Medulla oblongata (tissue), 1 donor: ENCODE measurements around the gene HHATL.

Experiments used
- DNase-seq: peaks from one replicate; pipeline ENCODE4 v3.0.0-alpha.2; 2015; ENCODE audit errors: extremely low spot score

The HHATL gene

DNA sequence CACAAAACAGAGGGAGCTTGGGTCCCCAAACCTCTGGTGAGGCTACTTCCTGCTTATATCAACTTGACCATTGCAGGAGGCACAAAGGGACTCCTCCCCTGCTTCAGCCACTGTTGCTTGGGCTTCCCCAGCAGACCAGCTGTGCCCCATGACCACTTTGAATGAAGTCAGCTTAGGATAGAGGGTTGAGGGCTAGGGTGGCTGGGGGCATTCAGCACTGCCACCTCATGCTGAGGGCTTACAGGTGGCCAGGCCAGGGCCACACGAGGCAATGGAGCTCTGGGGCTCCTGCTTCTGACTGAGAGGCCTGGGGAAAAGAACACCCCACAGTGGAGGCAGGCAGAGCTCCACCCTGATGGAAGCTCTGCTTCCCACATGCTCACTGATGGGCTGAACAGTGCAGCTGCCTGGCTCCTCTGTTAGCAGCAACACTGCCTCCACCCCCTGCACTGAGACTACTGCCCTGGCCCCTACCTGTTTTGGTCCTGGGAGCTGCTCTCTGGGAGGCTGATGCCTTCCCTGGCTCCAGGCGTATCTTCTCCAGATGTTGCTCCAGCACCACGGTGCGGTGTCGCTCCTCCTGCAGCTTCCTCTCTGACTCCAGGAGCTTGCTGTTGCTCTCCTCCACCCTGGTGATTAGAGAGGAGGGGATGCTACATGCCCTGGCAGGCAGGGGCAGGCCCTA is 10.2 kb upstream of the HHATL start:
- no peak for DNase-seq

DNA sequence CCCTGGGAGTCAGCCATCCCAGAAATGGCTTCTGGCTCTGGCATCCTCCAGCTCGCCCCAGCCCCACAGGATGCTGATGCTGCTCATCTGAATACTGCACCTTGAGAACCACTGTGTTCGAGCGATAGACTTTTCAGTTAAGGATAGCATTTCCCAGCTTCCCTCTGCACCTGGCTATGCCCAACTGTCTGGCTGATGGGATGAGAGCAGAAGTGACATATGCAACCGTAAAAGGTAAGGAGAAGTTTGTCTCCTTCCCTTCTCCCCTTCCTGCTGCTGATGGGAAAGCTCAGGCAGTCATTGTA is 9.7 kb upstream of the HHATL start:
- DNase-seq = no peak

DNA sequence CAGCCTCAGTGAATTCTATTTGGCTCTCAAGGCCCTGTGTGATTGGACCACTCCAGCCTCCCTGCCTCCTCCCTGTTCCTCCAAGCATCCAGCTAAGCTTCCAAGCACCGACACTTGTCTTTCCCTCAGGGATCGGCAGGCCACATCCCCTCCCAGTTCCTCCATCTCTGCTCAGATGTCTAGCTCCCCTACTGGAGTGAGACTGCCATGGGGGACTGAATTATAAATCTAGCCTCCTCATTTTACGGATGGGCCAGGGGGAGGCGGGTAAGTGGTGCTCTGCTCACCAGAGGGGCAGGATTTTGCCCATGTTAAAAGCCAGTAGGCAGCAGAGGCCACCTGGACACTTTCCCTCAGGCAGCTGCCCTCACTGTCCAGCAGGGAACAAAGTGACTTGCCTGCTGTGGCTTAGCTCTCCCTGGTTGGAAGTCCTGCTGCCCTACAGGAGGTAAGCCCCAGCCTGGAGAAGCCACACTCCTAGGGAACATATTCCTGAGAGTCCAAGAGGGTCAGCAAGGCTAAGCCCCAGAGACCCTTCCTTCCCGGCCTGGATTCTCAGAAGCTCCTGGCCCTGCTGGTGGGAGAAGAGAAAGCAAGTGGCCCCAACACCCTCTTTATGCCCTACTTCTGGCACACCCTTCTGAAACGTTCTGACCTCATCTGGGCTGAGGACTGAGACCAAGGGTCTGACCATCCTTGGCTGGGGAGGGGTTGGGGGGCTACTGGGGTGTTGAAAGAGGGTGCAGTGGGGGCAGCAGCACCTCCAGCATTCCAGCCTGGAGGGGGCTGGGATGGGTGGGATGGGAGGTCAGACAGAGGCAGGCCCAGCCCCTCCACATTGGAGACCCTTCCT is 9.1 kb upstream of the HHATL start:
- no peak for DNase-seq

DNA sequence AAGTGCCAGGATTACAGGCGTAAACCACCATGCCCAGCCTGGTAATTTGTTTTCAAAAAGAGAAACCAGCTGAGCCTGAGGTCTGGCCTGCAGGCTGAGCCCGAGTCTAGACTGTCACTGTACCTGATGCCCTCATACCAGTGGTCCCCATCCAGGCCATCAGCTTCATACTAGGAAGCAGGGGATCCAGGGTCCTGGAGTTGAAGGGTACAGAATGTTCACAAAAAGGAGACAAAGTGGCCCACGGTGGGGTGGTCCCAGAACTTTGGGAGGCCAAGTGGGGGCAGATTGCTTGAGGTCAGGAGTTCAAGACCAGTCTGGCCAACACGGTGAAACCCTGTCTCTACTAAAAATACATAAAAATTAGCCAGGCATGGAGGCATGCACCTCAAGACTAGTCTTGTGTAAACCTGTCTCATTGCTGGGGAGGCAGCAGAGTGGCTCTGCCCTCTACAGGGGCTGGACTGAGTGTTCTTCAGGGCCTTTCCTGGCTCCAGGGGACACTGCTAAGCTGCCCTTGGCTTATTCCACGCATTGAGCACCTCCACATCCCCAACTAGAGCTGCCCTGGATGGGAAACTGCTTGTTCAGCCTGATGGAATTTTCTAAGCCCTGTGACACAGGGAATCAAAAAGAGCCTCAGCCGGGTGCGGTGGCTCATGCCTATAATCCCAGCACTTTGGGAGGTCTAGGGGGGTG is 7.9 kb upstream of the HHATL start:
- no peak for DNase-seq

DNA sequence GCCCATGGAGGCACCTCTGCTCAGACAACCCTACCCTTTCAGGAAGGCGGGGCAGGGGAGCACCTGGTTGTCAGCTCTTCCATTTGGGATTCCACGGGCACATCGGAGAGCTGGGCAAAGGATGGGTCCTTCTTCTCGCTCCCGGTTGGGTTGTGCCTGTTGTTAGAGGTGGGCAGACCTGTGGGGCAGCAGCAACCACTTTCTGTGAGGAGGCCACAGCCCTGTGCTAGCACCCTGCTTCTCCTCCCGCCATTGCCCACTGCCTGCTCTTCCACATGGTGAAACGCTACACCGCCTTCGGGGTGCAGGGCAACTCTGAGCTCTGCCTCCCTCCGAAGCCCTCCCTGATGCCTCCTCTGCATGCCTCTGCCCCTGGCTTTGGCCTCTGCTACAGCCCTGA is 7.0 kb upstream of the HHATL start:
- DNase-seq = no peak

DNA sequence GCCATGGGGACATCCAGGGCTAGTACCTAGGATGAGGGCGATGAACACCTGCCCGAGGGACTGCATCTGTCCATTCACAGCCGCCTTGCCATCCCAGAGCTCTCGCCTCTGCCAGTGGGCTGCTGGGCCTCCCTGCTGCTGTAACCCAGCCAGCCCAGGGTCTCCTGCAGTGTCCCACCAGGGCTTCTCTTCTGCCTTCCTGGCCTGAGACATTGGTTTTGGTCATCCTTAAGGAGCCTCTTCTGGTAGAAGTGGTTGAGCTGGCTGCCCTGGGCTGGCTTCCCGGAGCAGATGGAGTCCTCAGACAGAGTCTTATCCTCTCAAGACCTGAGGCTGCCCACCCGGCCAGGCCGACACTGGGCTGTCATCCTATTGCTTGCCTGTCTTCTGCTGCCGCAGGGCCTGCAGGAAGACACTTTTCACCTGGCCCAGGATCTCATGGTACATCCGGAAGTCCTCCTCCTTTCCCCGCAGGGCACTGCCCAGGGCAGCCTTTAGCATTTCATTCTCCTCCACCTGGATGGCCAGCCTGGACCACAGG is 6.1 kb upstream of the HHATL start:
- no peak for DNase-seq

DNA sequence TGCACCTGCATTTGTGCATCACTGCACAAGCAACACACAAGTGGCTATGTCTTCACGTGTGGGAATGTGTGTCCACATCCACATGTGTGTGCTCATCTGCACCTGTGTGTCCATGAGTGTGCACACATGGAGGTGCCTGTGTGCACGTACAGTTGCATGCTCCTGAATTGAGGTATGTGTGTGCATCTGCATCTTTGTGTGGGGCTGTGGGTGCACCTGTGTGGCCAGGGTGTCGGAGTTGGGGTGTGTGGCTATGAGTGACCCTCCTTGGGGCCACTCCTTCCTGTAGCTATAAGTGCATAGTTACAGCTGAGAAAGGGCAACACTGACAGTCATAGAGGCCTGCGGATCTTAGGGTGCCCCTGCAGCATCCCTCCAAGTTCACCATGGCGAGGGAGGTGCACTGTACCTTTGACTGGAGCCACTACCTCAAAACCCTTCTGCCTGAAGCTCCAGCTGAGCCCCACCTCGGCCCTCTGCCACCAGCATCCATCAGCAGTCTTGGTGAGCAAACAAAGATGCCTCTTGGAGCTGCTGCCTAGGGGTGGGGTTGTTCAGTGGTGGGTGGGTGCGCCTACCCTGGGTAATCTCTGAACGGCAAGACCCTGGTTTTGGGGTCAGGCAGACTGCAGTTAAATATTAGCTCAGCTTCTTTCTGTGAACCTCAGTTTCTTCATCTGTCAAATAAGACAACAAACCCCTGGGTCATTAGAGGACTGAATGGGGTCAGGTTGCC is 5.2 kb upstream of the HHATL start:
- DNase-seq = no peak

DNA sequence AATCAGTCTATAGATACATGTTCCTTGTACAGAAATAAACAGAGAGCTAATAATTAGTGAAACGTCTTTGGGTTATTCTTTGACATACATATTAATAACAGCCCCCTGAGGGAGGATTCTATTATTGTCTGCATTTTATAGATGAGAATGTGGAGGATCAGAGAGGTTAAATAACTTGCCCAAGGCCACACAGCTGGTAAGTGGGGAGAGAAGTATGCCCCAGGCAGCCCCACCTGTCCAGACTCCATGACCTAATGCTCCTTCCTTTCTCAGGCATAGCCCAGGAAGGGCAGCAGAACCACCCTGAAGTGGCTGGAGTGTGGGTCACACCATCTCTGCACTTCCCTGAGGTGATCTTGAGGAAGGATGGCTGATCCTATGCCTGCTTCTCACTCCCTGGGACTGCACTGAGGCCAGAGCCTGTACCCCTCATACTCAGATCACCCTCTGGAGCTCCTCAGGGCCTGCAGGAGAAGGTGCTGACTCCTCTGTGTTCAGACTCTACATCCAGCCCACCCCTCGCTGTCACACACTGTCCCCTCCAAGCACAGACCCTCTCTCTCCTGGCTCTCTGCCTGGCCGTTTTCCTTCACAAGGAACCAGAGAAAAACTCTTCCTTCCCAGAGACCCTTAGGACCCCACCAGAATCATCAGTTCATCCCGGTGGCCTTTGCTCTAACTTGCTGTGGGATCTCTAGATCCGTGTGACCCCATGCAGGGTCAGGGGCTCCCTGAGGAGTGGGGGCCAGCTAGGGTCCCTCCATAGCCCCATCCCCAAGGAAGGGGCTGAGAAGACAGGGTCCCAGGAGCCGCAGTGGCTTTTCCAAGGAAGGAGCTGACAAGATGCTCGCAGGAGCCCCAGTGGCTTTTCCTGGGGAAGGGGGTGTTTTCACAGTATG is 4.4 kb upstream of the HHATL start:
- no peak for DNase-seq

DNA sequence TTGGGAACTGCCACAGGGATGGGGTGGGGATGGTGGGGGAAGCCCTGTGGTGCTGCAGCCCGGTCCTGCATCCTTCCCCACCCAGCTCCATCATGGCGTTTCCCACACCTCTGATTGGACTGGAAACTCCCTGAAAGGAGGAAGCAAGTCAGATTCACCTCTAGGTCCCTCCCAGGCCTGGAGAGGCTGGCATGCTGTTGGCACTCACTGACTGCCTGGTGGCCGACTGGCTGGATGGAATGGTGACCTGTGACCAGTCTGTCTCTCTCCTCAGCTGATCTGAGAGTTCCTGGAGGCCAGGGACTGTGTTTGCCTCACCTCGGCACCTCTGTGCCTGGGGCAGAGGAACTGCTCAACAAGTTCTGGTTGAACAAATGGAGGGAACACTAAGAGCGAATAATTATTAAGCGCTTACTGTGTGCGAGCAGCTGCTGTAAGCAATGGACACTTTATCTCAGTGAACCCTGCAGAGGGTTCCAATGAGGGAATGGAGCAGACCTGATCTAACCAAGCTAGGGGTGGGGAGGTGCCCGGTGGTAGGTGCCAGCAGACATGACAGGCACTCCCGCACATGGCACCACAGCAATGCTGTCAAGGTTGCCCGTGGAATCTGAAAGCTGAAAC is 3.5 kb upstream of the HHATL start:
- no peak for DNase-seq

DNA sequence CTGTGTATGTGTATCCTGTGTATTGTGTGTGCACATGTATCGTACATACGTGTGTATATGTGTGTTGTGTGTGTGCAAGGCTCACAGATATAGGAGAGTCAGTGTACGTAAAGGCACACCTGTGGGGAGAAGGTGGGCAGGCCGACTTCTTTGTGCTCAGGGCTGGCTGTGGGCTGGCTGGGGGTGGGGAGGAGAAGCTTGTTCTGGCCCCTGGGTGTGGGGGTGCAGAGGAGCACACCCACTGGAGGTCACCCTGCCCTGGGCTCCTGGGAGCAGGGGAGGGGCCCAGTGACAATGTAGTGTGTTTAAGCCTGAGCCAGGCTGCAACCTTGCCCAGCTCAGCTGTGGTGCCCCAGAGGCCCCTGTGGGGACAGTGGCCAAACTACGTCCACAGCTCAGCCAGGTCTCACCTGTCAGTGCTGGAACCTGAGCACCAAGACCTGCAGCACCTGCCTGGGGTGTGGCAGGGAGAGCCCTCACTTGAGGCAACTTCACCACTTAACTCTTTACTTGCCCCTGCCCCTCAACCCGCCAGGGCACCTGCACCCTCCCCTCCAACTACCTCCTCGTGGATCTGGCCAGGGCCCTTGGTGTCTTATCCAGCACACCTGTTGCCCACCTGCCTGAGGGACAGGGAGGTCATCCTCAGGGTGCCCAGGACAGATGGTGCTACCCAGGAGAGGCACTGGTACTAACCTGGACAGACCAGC is 2.6 kb upstream of the HHATL start:
- no peak for DNase-seq

DNA sequence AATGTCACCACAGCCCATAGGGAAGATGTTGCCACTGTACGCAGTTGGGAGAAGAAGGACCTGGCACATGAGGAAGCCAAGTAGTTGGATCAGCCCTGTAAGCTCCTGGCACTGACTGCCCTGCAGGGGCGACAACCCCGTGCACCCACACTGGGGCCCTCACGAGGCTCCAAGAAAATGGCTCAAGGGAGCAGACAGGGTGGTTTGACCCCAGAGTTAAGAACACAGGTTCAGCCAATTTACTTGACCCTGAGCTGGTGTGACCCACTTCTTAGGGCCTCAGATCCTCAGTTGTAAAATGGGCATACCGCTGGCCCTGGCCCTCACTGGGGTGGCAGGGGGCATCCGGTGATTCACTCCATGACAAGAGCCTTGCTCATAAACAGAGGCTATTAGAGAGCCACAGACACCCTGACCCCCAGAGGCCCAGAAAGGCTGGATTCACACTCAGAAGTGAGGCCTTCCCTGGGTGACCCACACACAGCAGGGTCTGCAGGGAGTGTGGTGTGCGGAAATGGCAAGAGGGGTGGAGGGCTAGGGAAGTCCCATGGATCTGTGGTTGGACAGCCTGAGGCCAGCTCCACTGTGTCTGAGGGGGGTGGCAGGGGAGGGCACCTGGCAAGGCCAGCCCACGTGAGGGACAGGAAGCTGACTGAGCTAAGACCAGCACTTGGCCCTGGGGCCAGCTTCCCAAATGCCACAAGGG is 1.7 kb upstream of the HHATL start:
- DNase-seq = no peak

DNA sequence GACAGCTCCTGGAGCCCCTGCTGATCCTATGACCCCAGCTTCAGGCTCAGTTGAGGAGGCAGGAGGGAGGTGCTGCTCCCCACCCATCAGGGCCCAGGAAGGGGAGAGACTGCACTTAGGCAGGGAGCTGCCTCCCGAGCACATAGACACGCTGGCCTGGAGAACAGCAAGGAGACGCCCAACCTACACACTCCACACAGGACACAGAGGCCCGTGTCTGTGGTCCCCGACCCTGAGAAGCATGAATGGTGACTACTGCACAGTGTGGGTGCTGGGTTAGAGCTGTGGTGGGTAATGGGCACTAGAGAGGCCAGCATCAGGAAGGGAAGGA is 1.1 kb upstream of the HHATL start:
- DNase-seq = no peak

DNA sequence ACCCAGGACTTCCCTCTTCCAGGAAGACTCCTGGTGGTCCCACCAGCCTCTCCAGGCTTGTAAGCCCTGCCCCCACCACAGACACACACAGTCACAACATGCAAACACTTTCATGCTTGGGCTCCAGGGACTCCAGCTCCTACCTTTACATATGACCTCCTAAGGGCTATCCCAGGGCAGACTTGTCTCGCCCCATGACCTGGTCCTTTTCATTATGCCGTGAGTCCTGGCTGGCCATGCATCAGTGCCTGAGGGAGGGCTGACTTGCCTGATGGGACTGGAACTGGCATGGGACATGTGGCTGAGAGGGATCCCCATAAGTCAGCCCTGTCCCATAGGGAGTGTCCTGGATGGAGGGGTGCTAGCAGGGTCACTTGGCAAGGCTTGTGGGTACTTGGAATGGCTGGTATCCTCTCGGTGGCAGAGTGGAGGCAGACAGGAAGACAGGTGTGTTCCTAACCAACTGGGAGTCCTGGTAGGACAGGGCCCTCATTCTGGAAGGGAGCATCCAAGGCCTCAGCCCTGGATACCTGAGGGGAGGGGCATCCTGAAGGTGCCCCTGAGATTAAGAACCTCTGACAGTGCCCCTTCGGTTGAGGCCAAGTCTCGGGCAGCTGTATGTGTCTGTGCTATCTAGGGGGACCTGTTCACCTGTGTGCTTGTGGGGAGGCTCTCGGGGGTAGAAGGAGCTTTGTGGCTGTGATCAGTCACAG is 540 bp upstream of the HHATL start:
- no peak for DNase-seq

DNA sequence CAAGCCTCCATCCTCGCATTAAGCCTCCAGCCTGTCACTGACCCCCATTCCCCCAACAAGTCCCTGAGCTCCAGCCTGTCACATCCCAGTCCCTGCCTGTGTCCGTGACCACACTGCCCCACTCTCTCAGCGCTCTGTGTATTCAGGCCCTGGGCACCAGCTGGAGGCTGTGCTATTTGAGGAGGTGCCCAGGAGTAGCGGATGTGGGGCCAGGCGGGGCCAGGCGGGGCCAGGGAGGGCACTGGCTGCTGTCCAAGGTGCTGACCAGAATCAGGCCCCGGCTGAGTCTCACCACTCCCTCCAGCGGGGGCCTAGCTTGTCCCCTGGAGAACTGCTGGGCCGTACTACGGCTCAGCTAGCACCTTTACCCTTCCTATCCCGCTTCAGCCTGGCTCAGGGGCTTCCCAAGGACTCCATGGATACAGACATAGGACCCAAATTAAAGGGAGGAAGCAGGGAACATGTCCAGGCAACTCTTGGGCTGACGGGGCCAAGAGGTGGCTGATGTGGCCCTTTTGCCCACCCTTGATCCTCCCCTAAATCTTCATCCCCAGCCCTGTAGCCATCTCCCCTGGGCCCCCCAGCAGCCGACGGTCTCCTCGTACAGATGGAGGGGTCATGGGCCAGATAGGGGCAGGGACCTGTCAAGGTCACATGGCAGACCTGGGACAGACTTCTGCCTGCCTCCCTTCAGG is 1.1 kb downstream of the HHATL start:
- DNase-seq = peak; percentile 87

DNA sequence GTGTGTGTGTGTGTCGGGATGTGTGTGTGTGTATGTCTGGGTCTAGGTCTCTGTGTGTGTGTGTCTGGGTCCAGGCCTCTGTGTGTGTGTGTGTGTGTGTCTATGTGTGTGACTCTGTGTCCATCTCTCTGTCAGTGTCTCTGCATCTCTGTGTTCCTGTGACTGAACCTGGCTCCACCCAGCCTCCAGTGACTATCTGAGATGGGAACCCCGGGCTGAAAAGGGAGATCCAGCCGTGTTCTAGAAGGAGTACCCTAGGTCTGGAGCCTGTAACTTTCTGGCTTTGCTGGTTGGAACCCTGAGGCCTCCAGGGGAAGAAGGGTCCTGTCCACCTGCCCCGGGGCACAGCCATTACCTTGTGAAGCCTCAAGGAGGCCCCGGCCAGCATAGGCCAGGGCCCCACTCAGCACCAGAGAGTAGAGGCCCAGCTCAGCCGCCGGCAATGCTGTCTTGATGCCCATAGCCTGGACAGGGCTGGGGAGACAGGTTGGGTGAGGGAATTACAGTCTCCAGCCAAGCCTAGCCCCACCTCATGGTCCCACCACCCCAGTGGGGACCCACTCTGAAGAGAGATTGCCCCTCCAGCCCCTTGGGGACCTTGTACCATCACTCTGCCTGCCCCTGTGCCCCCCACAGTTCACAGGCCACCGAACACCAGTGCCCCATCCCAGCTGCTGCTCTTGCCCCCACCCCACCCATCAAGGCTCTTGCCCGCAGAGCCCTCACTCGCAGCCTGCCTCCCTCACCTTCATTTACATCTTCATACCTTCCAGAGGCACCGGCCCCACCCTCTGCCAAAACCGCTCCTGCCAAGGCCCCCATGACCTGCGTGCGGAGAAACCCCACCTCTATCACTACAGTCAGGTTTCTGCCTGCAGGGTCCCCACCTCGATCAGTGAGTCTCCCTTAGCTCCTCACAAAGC is 2.0 kb downstream of the HHATL start:
- no peak for DNase-seq

DNA sequence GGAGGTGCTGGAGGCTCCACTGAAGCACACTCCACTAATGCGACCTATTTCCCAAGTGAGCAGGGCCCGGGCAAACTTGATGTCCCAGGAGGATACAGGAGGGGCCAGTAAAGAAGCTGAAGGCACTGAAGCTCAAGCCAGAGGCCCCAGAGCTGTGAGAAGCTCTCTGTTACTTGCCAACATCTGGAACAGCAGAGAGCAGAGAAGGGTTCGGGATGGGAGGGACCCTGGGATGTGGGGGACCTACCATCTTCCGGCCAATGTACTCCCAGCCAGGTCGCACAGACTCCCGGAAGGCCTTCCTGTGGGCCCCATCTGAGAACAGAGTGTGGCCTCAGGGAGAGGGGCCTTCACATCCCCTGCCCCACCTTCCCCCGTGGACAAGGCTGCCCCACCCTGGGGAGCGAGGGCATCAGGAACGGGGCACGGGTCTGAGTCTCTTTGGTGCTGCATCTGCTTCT is 3.1 kb downstream of the HHATL start:
- no peak for DNase-seq

DNA sequence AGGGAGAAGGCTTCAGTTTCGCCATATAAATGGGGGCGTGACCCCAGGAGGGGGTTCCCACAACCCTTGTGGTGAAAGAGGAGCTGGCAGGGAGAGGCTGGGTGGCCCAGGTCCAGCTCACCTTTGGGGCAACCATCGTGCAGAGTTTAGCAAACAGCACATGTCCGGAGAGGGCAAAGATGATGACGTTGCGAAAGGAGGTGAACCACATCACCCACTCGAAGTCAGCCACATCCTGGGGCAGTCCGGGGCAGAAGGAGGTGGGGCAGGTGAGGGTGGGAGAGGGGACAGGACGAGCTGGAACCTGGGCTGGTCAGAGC is 3.7 kb downstream of the HHATL start:
- no peak for DNase-seq
